Measurements from ENCODE around the gene NR2C2. TPM values are rescaled to one million over a fixed set of nuclear protein-coding genes. Genes with fewer than 3 reads are reported as not detected.

Gene NR2C2
- total and polyA plus RNA-seq, 2 of the 13 experiments (the other 11 are each of a cell fraction or from before 2014, with no cell fraction given) = 7.8 to 11.8 TPM

- TF ChIP-seq MIER3 (CRISPR knock-in tag; IDR thresholded peaks at IDR 0.05; ENCODE audit: borderline replicate concordance) (no peak; the same call in 1 of the 2 replicates), ZFP62 (CRISPR knock-in tag; IDR thresholded peaks at IDR 0.05) (no peak), PRPF4 (IDR thresholded peaks at IDR 0.05; ENCODE audit: low read depth, low read length, poor library complexity, severe bottlenecking) (no peak), MXD4 (CRISPR knock-in tag; IDR thresholded peaks at IDR 0.05) (0 out of 2 replicates have a peak, but pooled peaks have one; percentile 25), ATF5 (CRISPR knock-in tag; IDR thresholded peaks at IDR 0.05; ENCODE audit: low read depth) (no peak), ZNF326 (CRISPR knock-in tag; IDR thresholded peaks at IDR 0.05; ENCODE audit: borderline replicate concordance) (no peak), SNAI1 (CRISPR knock-in tag; IDR thresholded peaks at IDR 0.05; ENCODE audit: borderline replicate concordance) (0 out of 2 replicates have a peak, but pooled peaks have one; percentile 58), THYN1 (CRISPR knock-in tag; IDR thresholded peaks at IDR 0.05; ENCODE audit: borderline replicate concordance, low read depth) (no peak), PAWR (CRISPR knock-in tag; IDR thresholded peaks at IDR 0.05; ENCODE audit: borderline replicate concordance) (no peak), GABPA (IDR thresholded peaks at IDR 0.05; ENCODE audit: low read depth, low read length) (no peak), GABPA (CRISPR knock-in tag; IDR thresholded peaks at IDR 0.05; ENCODE audit: low read depth) (peak; percentile 56; the same call in 1 of the 2 replicates), ZNF432 (CRISPR knock-in tag; IDR thresholded peaks at IDR 0.05; ENCODE audit: borderline replicate concordance) (no peak), MAX (IDR thresholded peaks at IDR 0.05) (0 out of 2 replicates have a peak, but pooled peaks have one; percentile 8), KDM3A (CRISPR knock-in tag; IDR thresholded peaks at IDR 0.05; ENCODE audit: low read depth) (0 out of 2 replicates have a peak, but pooled peaks have one; percentile 22), SP140L (CRISPR knock-in tag; IDR thresholded peaks at IDR 0.05; ENCODE audit: borderline replicate concordance) (no peak), ZNF496 (CRISPR knock-in tag; IDR thresholded peaks at IDR 0.05; ENCODE audit: insufficient replicate concordance) (no peak), GTF2F1 (IDR thresholded peaks at IDR 0.05; ENCODE audit: low read length) (no peak), U2AF1 (optimal IDR thresholded peaks at IDR 0.05; ENCODE audit: low read depth, low read length) (no peak), THAP11 (CRISPR knock-in tag; IDR thresholded peaks at IDR 0.05) (no peak; the same call in 1 of the 2 replicates), REXO4 (CRISPR knock-in tag; IDR thresholded peaks at IDR 0.05; ENCODE audit: borderline replicate concordance) (no peak), PPARG (CRISPR knock-in tag; conservative IDR thresholded peaks at IDR 0.05) (0 out of 2 replicates have a peak, but pooled peaks have one; percentile 26)
- TF ChIP-seq, protein P1, sequence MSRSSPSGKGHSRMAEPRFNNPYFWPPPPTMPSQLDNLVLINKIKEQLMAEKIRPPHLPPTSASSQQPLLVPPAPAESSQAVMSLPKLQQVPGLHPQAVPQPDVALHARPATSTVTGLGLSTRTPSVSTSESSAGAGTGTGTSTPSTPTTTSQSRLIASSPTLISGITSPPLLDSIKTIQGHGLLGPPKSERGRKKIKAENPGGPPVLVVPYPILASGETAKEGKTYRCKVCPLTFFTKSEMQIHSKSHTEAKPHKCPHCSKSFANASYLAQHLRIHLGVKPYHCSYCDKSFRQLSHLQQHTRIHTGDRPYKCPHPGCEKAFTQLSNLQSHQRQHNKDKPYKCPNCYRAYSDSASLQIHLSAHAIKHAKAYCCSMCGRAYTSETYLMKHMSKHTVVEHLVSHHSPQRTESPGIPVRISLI (CRISPR knock-in tag; IDR thresholded peaks at IDR 0.05; ENCODE audit: borderline replicate concordance) = no peak
- TF ChIP-seq, protein P2, sequence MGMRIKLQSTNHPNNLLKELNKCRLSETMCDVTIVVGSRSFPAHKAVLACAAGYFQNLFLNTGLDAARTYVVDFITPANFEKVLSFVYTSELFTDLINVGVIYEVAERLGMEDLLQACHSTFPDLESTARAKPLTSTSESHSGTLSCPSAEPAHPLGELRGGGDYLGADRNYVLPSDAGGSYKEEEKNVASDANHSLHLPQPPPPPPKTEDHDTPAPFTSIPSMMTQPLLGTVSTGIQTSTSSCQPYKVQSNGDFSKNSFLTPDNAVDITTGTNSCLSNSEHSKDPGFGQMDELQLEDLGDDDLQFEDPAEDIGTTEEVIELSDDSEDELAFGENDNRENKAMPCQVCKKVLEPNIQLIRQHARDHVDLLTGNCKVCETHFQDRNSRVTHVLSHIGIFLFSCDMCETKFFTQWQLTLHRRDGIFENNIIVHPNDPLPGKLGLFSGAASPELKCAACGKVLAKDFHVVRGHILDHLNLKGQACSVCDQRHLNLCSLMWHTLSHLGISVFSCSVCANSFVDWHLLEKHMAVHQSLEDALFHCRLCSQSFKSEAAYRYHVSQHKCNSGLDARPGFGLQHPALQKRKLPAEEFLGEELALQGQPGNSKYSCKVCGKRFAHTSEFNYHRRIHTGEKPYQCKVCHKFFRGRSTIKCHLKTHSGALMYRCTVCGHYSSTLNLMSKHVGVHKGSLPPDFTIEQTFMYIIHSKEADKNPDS (CRISPR knock-in tag; IDR thresholded peaks at IDR 0.05) = no peak
- TF ChIP-seq, protein P3, sequence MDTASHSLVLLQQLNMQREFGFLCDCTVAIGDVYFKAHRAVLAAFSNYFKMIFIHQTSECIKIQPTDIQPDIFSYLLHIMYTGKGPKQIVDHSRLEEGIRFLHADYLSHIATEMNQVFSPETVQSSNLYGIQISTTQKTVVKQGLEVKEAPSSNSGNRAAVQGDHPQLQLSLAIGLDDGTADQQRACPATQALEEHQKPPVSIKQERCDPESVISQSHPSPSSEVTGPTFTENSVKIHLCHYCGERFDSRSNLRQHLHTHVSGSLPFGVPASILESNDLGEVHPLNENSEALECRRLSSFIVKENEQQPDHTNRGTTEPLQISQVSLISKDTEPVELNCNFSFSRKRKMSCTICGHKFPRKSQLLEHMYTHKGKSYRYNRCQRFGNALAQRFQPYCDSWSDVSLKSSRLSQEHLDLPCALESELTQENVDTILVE (CRISPR knock-in tag; IDR thresholded peaks at IDR 0.05) = peak; percentile 52; the same call in 1 of the 2 replicates
Observed at GRCh38 chr3:14947886-14948608, 664 bp downstream of the NR2C2 start (continued).
